Effector memory CD4-positive, alpha-beta T cell (primary cell): Measurements from ENCODE around the gene PDCD1LG2.

Source experiments
- DNase-seq, 3 donors: peaks; one replicate each; pipeline ENCODE4 v3.0.0-alpha.2; 2020
- H3K27ac ChIP-seq: 2 replicates; pipeline ENCODE4 v1.7.0; 2013; ENCODE audit warnings: mild to moderate bottlenecking, low read length, moderate library complexity; ENCODE audit not compliant: insufficient read depth, poor library complexity, severe bottlenecking
- H3K27me3 ChIP-seq: replicated peaks from 2 replicates; pipeline ENCODE4 v1.7.0; 2013; ENCODE audit warnings: mild to moderate bottlenecking, low read length; ENCODE audit not compliant: insufficient read depth, control insufficient read depth, poor library complexity, severe bottlenecking
- H3K36me3 ChIP-seq: 2 replicates; pipeline ENCODE4 v1.7.0; 2013; ENCODE audit warnings: mild to moderate bottlenecking, low read length, moderate library complexity; ENCODE audit not compliant: control insufficient read depth, insufficient read depth
- H3K4me1 ChIP-seq: 2 replicates; pipeline ENCODE4 v1.7.0; 2013; ENCODE audit warnings: low read length, mild to moderate bottlenecking; ENCODE audit not compliant: control insufficient read depth, insufficient read depth, poor library complexity, severe bottlenecking
- H3K4me3 ChIP-seq: 2 replicates; pipeline ENCODE4 v1.7.0; 2013; ENCODE audit warnings: low read length, low read depth, mild to moderate bottlenecking; ENCODE audit not compliant: insufficient read depth, poor library complexity, severe bottlenecking
- H3K9me3 ChIP-seq: 2 replicates; pipeline ENCODE4 v1.7.0; 2013; ENCODE audit warnings: mild to moderate bottlenecking, low read length, moderate library complexity; ENCODE audit not compliant: control insufficient read depth

Gene PDCD1LG2

DNA sequence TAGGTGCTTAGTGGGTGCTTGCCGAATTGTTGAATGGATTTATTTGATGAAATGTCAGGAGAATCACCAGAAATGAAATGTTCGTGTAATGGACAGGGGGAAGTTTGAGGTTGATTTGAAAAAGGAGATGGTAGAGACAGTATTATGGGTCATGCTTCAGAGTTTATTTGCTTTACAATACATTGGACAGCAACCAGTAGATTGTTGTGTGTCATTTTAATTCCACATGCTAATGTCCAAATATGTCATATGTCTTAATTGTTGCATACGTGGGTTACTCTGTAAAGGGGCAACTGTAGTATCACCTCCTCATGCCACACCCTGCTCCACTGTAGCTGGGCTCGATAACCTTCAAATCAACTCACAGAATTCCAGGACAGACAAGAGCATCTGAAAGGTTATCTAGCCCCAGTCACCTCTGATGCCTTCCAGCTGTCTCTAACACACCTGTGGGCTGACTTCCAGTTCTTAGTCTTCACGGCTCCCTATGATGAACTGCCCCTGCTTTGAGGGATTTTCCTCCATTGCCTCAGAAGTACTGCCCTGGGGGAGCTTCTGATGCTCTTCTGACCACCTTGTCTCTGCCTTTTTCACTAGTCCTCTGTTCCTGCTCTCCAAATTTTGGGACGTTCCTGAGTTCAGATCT, 1.7 kb downstream of the PDCD1LG2 start:
- H3K4me3 ChIP-seq, result no peak overlapping the region
- H3K27ac ChIP-seq, result no peak overlapping the region
- no peak for DNase-seq
- peaks cover 8% of the 10 kb centered on the region for H3K4me1 ChIP-seq
- no peaks in the 10 kb centered on the region for H3K27me3 ChIP-seq
- H3K9me3 ChIP-seq, result no peaks in the 10 kb centered on the region
- no peaks in the 10 kb centered on the region for H3K36me3 ChIP-seq

GRCh38 chr9:5512658-5513452, 2.5 kb downstream of the PDCD1LG2 start:
- no peak for DNase-seq
- Histone ChIP-seq H3K36me3 (no peaks in the 10 kb centered on the region), H3K4me1 (peaks cover 8% of the 10 kb centered on the region), H3K4me3 (no peak overlapping the region), H3K9me3 (no peaks in the 10 kb centered on the region), H3K27ac (no peak overlapping the region), H3K27me3 (no peaks in the 10 kb centered on the region)

- H3K9me3 ChIP-seq, result no peaks in the 10 kb centered on the region
- H3K36me3 ChIP-seq, result no peaks in the 10 kb centered on the region
- H3K27me3 ChIP-seq, result no peaks in the 10 kb centered on the region
- no peak overlapping the region for H3K4me3 ChIP-seq
- no peak for DNase-seq
- peaks cover 17% of the 10 kb centered on the region for H3K4me1 ChIP-seq
- no peak overlapping the region for H3K27ac ChIP-seq
These were observed 3.8 kb downstream of the PDCD1LG2 start for GRCh38 chr9:5513966-5514616.

DNA sequence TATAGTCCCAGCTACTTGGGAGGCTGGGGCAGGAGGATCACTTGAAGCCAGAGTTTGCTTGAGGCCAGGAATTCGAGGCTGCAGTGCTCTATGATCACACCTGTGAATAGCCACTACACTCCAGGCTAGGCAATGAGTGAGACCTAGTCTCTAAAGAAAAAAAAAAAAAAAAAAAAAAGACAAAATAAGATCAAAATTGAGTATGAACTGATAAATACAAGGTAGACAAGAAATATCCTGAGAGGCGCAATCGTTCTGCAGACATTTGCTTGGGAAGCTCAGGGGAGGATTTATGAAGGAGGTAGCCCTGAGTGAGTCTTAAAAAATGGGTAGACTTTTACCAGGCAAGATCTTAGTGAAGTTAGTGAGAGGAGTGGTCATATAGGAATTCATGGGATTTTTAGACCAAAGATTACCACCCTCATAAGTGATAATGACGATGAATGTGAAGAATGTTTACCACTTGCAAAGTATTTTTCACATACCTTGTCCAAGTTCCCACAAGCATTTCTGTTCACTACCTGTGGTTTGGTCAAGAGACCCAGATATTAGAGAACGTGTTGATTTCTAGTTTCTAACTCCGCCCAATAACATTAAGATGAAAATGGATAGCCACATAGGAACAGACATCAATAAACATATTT, 4.4 kb downstream of the PDCD1LG2 start:
- peaks cover 18% of the 10 kb centered on the region for H3K4me1 ChIP-seq
- H3K27me3 ChIP-seq, result no peaks in the 10 kb centered on the region
- no peak overlapping the region for H3K4me3 ChIP-seq
- H3K9me3 ChIP-seq, result no peaks in the 10 kb centered on the region
- no peak overlapping the region for H3K27ac ChIP-seq
- DNase-seq, result no peak
- H3K36me3 ChIP-seq, result no peaks in the 10 kb centered on the region

DNA sequence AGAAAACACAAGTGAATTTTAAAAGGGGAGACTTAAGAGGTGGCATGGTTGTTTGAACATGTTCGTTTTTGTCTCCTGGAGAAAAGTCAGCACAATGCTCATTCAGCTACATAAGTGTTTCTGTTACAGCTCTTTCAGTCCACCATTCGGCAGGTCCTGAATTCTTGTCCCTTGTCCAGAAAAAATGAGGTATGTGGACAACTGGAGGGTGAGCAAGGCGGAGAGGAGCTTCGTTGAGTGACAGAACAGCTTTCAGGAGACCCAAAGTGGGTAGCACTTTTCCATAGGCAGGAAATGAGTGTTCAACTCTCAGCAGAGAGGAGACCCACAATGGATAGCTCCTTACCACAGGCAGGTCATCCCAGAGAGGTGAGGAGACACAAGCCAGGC, 4.9 kb downstream of the PDCD1LG2 start:
- Histone ChIP-seq H3K36me3 (no peaks in the 10 kb centered on the region), H3K9me3 (no peaks in the 10 kb centered on the region), H3K4me1 (peaks cover 18% of the 10 kb centered on the region), H3K27me3 (no peaks in the 10 kb centered on the region), H3K4me3 (no peak overlapping the region), H3K27ac (no peak overlapping the region)
- no peak for DNase-seq

- H3K4me3 ChIP-seq, result no peak overlapping the region
- H3K9me3 ChIP-seq, result no peaks in the 10 kb centered on the region
- H3K27me3 ChIP-seq, result no peaks in the 10 kb centered on the region
- H3K36me3 ChIP-seq, result no peaks in the 10 kb centered on the region
- H3K27ac ChIP-seq, result no peak overlapping the region
- peaks cover 16% of the 10 kb centered on the region for H3K4me1 ChIP-seq
- DNase-seq, result no peak
These were observed 6.3 kb downstream of the PDCD1LG2 start for GRCh38 chr9:5516453-5517220.

DNA sequence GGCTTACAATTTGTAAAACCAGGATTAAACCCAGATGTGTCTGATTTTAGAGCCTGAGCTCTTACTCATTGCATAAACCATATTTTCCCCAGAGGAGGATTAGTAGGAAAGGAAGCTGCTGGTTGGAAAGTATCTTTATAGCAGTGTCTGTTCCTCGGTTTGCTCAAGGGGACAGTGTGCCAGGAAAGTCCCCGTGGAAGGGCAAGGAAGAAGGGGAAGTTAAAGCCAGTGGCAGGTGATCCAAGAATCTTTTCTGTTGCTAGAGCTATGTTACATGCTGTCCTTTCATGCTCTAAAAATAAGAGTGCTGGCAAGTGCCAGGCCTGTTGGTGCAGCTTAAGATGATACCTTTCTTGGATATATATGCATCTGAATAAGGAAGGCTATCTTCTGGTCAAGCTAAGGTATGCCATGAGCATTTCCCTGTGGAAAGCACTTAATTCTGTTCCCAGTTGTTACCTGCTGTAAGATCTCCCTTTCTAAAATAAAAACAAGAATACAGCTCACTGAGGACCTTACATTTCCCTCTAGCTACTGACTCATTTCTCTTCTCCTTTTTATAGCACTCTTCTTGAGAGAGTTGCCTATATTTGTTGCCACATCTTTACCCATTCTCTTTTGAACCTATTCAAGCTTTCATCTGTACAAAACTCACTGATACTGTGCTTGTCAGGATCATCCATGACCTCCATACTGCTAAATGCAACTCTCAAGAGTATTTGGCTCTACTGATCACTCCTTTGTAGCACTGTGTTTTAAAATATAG, 8.0 kb downstream of the PDCD1LG2 start:
- Histone ChIP-seq H3K4me1 (peaks cover 11% of the 10 kb centered on the region), H3K27me3 (no peaks in the 10 kb centered on the region), H3K27ac (no peak overlapping the region), H3K9me3 (no peaks in the 10 kb centered on the region), H3K36me3 (no peaks in the 10 kb centered on the region), H3K4me3 (no peak overlapping the region)
- no peak for DNase-seq

DNA sequence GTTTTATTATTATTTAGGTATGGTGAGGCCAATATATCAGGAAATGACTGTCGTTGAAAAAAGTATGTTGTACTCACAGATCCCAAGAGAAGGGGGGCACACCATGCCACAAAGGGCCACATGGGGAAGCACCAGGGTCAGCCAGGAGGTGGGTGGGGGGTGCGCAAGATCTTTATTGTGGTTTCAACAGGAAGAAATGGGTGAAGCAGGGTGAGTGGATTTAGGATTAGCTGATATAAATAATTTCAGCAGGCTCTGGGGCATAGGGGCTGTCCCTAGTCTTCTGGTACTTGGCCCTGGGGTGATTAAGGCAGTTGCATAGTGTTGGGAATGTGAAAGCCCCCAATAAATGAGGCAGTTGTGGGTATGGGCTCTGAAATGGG, 8.6 kb downstream of the PDCD1LG2 start:
- no peaks in the 10 kb centered on the region for H3K9me3 ChIP-seq
- H3K27ac ChIP-seq, result no peak overlapping the region

DNA sequence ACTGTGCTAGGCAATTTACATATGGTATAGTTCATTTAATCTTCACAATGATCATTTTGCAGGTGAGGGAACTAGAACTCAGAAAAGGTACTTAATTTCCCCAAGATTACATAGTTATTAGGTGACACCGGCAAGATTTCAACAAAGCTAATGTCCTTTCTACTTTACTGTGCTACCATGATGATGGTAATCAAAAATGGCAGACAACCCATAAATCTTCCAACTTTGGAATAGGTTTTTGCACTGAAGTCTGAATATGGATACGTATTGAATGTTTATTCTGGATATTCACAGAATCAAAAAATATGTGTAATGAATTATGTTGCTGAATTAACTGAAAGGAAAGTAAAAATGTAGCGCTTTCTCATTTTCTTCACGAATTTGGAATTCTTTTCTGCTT, 13.8 kb downstream of the PDCD1LG2 start:
- Histone ChIP-seq H3K27me3 (no peaks in the 10 kb centered on the region), H3K27ac (no peak overlapping the region), H3K9me3 (no peaks in the 10 kb centered on the region), H3K4me3 (no peak overlapping the region), H3K4me1 (peaks cover 2% of the 10 kb centered on the region), H3K36me3 (no peaks in the 10 kb centered on the region)
- no peak for DNase-seq

More for the DNA sequence above, 8.6 kb downstream of the PDCD1LG2 start:
- no peak for DNase-seq
- H3K36me3 ChIP-seq, result no peaks in the 10 kb centered on the region
- no peak overlapping the region for H3K4me3 ChIP-seq
- peaks cover 11% of the 10 kb centered on the region for H3K4me1 ChIP-seq
- H3K27me3 ChIP-seq, result no peaks in the 10 kb centered on the region
